ENCODE measurements around the gene DIPK1A.

GRCh38 chr1:92933459-92933858, 27.8 kb downstream of the DIPK1A start:
- TF ChIP-seq, protein P1, sequence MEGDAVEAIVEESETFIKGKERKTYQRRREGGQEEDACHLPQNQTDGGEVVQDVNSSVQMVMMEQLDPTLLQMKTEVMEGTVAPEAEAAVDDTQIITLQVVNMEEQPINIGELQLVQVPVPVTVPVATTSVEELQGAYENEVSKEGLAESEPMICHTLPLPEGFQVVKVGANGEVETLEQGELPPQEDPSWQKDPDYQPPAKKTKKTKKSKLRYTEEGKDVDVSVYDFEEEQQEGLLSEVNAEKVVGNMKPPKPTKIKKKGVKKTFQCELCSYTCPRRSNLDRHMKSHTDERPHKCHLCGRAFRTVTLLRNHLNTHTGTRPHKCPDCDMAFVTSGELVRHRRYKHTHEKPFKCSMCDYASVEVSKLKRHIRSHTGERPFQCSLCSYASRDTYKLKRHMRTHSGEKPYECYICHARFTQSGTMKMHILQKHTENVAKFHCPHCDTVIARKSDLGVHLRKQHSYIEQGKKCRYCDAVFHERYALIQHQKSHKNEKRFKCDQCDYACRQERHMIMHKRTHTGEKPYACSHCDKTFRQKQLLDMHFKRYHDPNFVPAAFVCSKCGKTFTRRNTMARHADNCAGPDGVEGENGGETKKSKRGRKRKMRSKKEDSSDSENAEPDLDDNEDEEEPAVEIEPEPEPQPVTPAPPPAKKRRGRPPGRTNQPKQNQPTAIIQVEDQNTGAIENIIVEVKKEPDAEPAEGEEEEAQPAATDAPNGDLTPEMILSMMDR (IDR thresholded peaks at IDR 0.05), result no peak
- no peak for TF ChIP-seq POLR2A (IDR thresholded peaks at IDR 0.05)
